Prostate gland (tissue), 2 donors: Measurements from ENCODE around the gene FAM237A. TPM values are rescaled to one million over a fixed set of nuclear protein-coding genes. Genes with fewer than 3 reads are reported as not detected.

Experiments
- DNase-seq: peaks from one replicate; pipeline ENCODE4 v3.0.0-alpha.2; 2019; ENCODE audit warnings: low spot score
- H3K27ac ChIP-seq, 2 donors: fragments of 200-600 bp; sonication (generic); 2 replicates each; pipeline ENCODE4 v1.5.1; 2017 to 2019
- H3K27me3 ChIP-seq: fragments of 200-600 bp; sonication (generic); replicated peaks from 2 replicates; pipeline ENCODE4 v1.5.1; 2019; ENCODE audit not compliant: insufficient read depth
- H3K36me3 ChIP-seq, 2 donors: fragments of 200-600 bp; sonication (generic); 1 replicate in 1 of 2; 2 replicates in 1 of 2; pipeline versions ENCODE4 v1.5.1 to v1.8.1; 2017 to 2019
- H3K4me1 ChIP-seq: fragments of 200-600 bp; sonication (generic); replicated peaks from 2 replicates; pipeline ENCODE4 v1.5.1; 2019
- H3K4me3 ChIP-seq, 2 donors: fragments of 200-600 bp; sonication (generic); 2 replicates each; pipeline ENCODE4 v1.5.1; 2017 to 2019
- H3K9me3 ChIP-seq: fragments of 200-600 bp; sonication (generic); 2 replicates; pipeline ENCODE4 v1.5.1; 2017
- POLR2A ChIP-seq: fragments of 450-650 bp; IDR thresholded peaks from one replicate; pipeline ENCODE4 v1.6.1; 2016; ENCODE audit warnings: antibody characterized with exemption, mild to moderate bottlenecking
- POLR2AphosphoS5 ChIP-seq: sonication (generic); formaldehyde crosslinking; IDR thresholded peaks from one replicate; pipeline ENCODE4 v1.6.1; 2017; ENCODE audit warnings: antibody characterized with exemption
- WGBS: methylation state at CpG from one replicate; pipeline ENCODE4 v1.1.5; 2018; 5-methylcytosine and 5-hydroxymethylcytosine counted together
- intact Hi-C: fragments of 100-400 bp; cut with DNase I; formaldehyde crosslinking; loops from one replicate; pipeline ENCODE4 v1.14.2; 2022
- total RNA-seq, 2 donors: library from RNA; depleted of rRNA; stranded (reverse); fragments of >200 nt; gene quantifications; one replicate each; pipeline ENCODE4 v1.1.0, GENCODE V29; 2016
- TF ChIP-seq, protein P1 (sequence below), 4 experiments: fragments of 200-600 bp in 2 of 4; fragments of 450-650 bp in 2 of 4; sonication (generic) in 2 of 4; IDR thresholded peaks; 1 replicate in 3 of 4; 2 replicates in 1 of 4; pipeline ENCODE4 v1.5.1; 2016 to 2019; ENCODE audit warnings: antibody characterized with exemption in 4 of 4, mild to moderate bottlenecking in 2 of 4, moderate library complexity in 2 of 4

The FAM237A gene
- total RNA-seq, 2 donors from 2014 or later, result not detected

DNA sequence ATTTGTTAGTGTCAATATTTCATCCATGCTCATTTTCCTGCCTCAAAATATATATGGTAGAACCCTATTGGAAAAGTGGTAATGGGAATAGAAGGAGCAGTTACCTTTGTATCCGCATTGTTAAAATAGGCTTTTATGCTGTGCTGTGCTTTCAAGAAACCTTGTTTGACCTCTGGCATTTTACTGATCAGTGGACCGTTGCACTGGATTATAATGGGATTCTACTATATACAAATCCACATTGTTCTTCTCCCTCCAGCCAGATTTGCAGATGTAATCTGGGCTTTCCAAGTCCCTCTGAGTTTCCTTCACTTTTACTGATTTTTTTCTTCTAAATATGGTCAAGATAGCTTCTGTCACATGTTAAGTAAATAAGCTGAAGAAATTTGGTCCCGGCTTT lies 23.3 kb upstream of the FAM237A start:
- H3K4me1 ChIP-seq, result no peaks in the 10 kb centered on the region
- no peak overlapping the region for H3K27ac ChIP-seq
- H3K4me3 ChIP-seq, result no peak overlapping the region
- no peaks in the 10 kb centered on the region for H3K36me3 ChIP-seq
- H3K27me3 ChIP-seq, result no peaks in the 10 kb centered on the region
- WGBS, result 79% methylated on average over 3 of the region's 3 CpGs
- TF ChIP-seq POLR2AphosphoS5 (no peak), POLR2A (no peak)
- TF ChIP-seq, protein P1, sequence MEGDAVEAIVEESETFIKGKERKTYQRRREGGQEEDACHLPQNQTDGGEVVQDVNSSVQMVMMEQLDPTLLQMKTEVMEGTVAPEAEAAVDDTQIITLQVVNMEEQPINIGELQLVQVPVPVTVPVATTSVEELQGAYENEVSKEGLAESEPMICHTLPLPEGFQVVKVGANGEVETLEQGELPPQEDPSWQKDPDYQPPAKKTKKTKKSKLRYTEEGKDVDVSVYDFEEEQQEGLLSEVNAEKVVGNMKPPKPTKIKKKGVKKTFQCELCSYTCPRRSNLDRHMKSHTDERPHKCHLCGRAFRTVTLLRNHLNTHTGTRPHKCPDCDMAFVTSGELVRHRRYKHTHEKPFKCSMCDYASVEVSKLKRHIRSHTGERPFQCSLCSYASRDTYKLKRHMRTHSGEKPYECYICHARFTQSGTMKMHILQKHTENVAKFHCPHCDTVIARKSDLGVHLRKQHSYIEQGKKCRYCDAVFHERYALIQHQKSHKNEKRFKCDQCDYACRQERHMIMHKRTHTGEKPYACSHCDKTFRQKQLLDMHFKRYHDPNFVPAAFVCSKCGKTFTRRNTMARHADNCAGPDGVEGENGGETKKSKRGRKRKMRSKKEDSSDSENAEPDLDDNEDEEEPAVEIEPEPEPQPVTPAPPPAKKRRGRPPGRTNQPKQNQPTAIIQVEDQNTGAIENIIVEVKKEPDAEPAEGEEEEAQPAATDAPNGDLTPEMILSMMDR (IDR thresholded peaks at IDR 0.05), result no peak
- H3K9me3 ChIP-seq, result no peaks in the 10 kb centered on the region
- no peak for DNase-seq
- intact Hi-C loops, result no loop called here

DNA sequence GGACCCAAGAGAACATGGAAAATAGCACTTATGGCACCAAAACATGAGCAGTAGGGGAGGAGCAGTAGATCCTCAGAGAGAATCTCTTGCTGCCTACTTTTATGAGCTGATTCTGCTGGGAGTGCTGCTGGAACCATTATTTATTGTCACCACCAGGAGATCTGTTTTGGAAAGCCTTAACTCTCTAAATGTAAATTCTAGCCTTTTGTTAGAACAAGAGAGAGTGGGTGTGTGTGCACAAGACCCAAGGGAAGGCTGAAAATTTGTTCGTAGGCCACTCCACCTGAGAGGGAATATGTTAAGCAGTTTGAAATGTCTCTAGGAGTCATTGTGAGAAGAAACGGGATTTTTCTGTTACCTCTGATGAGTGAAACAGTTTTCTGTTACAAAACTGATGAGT lies 16.2 kb upstream of the FAM237A start:
- Histone ChIP-seq H3K36me3 (no peaks in the 10 kb centered on the region), H3K4me3 (no peak overlapping the region), H3K27ac (no peak overlapping the region), H3K9me3 (no peaks in the 10 kb centered on the region), H3K4me1 (no peaks in the 10 kb centered on the region), H3K27me3 (no peaks in the 10 kb centered on the region)
- DNase-seq, result no peak
- 61% methylated on average over 2 of the region's 2 CpGs for WGBS
- TF ChIP-seq, protein P1 (IDR thresholded peaks at IDR 0.05), result no peak
- intact Hi-C loops, result no loop called here

DNA sequence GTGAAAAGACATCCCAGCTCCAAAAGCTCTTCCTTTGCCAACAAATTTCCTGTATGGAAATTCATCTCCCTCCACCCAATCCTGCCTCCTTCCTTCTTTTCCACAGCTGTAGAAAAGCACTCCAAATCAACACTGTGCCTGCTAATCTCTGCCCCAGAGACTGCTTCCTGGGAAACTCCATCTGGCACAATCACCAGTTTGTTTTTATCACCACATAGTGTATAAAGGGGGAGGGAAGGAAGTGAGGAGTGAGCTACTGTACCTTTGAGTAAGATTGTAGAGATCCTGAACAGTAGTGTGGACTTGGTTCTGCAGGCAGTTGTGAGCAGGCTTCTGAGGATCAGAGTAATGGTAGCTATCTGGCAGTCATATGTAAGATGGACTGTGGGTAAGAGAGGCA lies 14.7 kb upstream of the FAM237A start:
- Histone ChIP-seq H3K4me1 (no peaks in the 10 kb centered on the region), H3K27me3 (no peaks in the 10 kb centered on the region), H3K36me3 (no peaks in the 10 kb centered on the region), H3K9me3 (no peaks in the 10 kb centered on the region), H3K4me3 (no peak overlapping the region), H3K27ac (no peak overlapping the region)
- DNase-seq, result no peak
- TF ChIP-seq POLR2AphosphoS5 (no peak), POLR2A (no peak)
- TF ChIP-seq, protein P1 (IDR thresholded peaks at IDR 0.05), result no peak
- intact Hi-C loops, result no loop called here

DNA sequence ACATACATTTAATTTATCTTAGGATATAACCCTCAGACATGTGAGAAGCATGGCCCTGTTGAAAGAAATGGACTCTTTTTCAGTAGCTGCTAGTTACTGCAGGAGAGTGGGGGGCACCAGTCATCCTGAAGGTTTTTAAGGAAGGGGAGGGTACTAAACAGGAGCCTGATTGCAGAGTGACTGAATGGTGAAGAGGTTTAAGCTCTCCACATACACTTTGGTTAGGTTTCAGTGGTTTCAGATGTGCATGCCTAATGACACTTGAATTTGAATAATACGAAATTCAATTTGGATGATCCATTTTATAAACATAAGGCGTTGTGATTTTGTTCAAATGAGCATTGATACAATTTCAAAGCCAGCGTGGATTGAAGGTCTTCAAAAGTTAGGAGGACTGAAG lies 10.9 kb upstream of the FAM237A start:
- intact Hi-C loops, result no loop called here
- DNase-seq, result no peak
- Histone ChIP-seq H3K9me3 (no peaks in the 10 kb centered on the region), H3K4me1 (no peaks in the 10 kb centered on the region), H3K27me3 (no peaks in the 10 kb centered on the region), H3K4me3 (no peak overlapping the region), H3K27ac (no peak overlapping the region), H3K36me3 (no peaks in the 10 kb centered on the region)
- no peak for TF ChIP-seq POLR2A
- no peak for TF ChIP-seq POLR2AphosphoS5
- TF ChIP-seq, protein P1 (IDR thresholded peaks at IDR 0.05), result no peak
- WGBS, result 53% methylated on average over 3 of the region's 3 CpGs

DNA sequence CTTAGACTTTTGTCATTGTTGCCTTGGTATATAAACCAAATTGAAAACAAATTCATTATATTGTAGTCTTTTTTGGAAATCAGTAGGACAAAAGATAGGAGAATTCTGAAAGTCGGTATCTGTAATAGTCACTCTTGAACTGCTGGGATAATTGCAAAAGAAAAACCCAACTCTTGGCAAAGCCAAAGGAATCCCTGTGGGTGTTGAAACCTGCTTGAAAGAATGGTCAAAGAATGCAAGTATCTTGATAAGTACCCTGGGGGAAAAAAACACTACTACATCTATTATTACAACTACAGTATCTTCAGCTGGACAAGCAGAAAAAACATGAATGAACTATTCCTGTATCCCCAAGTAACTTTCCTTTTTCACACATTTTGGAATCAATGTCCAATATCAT lies 7.3 kb upstream of the FAM237A start:
- DNase-seq, result no peak
- no peaks in the 10 kb centered on the region for H3K9me3 ChIP-seq
- H3K27me3 ChIP-seq, result no peaks in the 10 kb centered on the region
- intact Hi-C loops, result no loop called here
- 69% methylated on average over 1 of the region's 1 CpG for WGBS
- H3K27ac ChIP-seq, result no peak overlapping the region
- TF ChIP-seq, protein P1 (IDR thresholded peaks at IDR 0.05), result no peak
- TF ChIP-seq POLR2AphosphoS5 (no peak), POLR2A (no peak)
- no peak overlapping the region for H3K4me3 ChIP-seq
- H3K36me3 ChIP-seq, result no peaks in the 10 kb centered on the region
- no peaks in the 10 kb centered on the region for H3K4me1 ChIP-seq
